Body of pancreas (tissue), 4 donors: ENCODE measurements around the gene NBEA. TPM values are rescaled to one million over a fixed set of nuclear protein-coding genes. Genes with fewer than 3 reads are reported as not detected.

ENCODE experiments used
- ATAC-seq: fragments of 150-250 bp; one replicate; pipeline ENCODE4 v1.9.1; 2016
- DNase-seq, 4 donors: peaks; one replicate each; pipeline ENCODE4 v3.0.0-alpha.2; 2019
- H3K27ac ChIP-seq, 4 donors: fragments of 200-600 bp; sonication (generic); 1 replicate in 3 of 4; 2 replicates in 1 of 4; pipeline versions ENCODE4 v1.5.1 to v1.6.1; 2016 to 2019; ENCODE audit warnings: mild to moderate bottlenecking in 1 of 4, mixed read lengths in 1 of 4, moderate library complexity in 1 of 4
- H3K27me3 ChIP-seq, 2 donors: fragments of 200-600 bp; sonication (generic); one replicate each; pipeline ENCODE4 v1.6.0; 2016; ENCODE audit warnings: mild to moderate bottlenecking in 1 of 2
- H3K36me3 ChIP-seq, 2 donors: fragments of 200-600 bp; sonication (generic); replicated peaks in 1 of 2; 2 replicates each; pipeline ENCODE4 v1.5.1; 2016; ENCODE audit warnings: low read depth in 2 of 2; ENCODE audit not compliant: insufficient read depth in 1 of 2
- H3K4me1 ChIP-seq: fragments of 200-600 bp; sonication (generic); one replicate; pipeline ENCODE4 v1.6.0; 2016
- H3K4me3 ChIP-seq, 2 donors: fragments of 200-600 bp; sonication (generic); 1 replicate in 1 of 2; 2 replicates in 1 of 2; pipeline ENCODE4 v1.5.1; 2016 to 2019
- H3K9me3 ChIP-seq, 3 donors: fragments of 200-600 bp; sonication (generic); 1 replicate in 2 of 3; 2 replicates in 1 of 3; pipeline ENCODE4 v1.5.1; 2016
- CTCF ChIP-seq, 7 experiments: fragments of 450-650 bp in 4 of 7; fragments of 200-600 bp in 3 of 7; sonication (generic) in 3 of 7; IDR thresholded peaks; one replicate each; pipeline ENCODE4 v1.5.1; 2016 to 2019; ENCODE audit warnings: antibody characterized with exemption in 7 of 7
- POLR2A ChIP-seq, 3 donors: fragments of 450-650 bp; IDR thresholded peaks; one replicate each; pipeline ENCODE4 v1.6.1; 2016; ENCODE audit warnings: antibody characterized with exemption in 3 of 3, mild to moderate bottlenecking in 2 of 3
- WGBS, 2 donors: methylation state at CpG; one replicate each; pipeline ENCODE4 v1.1.5; 2017; 5-methylcytosine and 5-hydroxymethylcytosine counted together
- intact Hi-C: fragments of 100-400 bp; cut with DNase I; formaldehyde crosslinking; loops from one replicate; pipeline ENCODE4 v1.15.1; 2023
- total RNA-seq, 2 donors: library from RNA; depleted of rRNA; stranded (reverse); fragments of >200 nt; gene quantifications; one replicate each; pipeline ENCODE4 v1.1.0, GENCODE V29; 2016

NBEA gene
- total RNA-seq, 2 donors from 2014 or later: 9.6 to 19.1 TPM

- no peak for TF ChIP-seq POLR2A (IDR thresholded peaks at IDR 0.05)
- H3K9me3 ChIP-seq: no peaks in the 10 kb centered on the region
- H3K4me1 ChIP-seq: no peaks in the 10 kb centered on the region
- no peaks in the 10 kb centered on the region for H3K36me3 ChIP-seq
- 67 to 80% methylated on average over 35 of the region's 35 CpGs for WGBS, 2 donors
- no peak within 1 kb of the TSS for H3K27ac ChIP-seq
- ATAC-seq: no peak
- intact Hi-C loops: no loop called here
- DNase-seq: no peak
- H3K27me3 ChIP-seq: no peaks in the 10 kb centered on the region
- H3K4me3 ChIP-seq: no peak within 1 kb of the TSS
Measured at GRCh38 chr13:35475960-35476943, 534.2 kb downstream of the NBEA start, which contains the start of gene MAB21L1. Gene MAB21L1, minus strand, starts transcription at chr13:35476689. Its CDS starts 551 bp downstream, at chr13:35476138.

GRCh38 chr13:35477386-35477946, 535.4 kb downstream of the NBEA start:
- WGBS, 2 donors: 71 to 87% methylated on average over 5 of the region's 5 CpGs
- intact Hi-C loops: no loop called here
- Histone ChIP-seq H3K9me3 (no peaks in the 10 kb centered on the region), H3K36me3 (no peaks in the 10 kb centered on the region), H3K4me1 (no peaks in the 10 kb centered on the region), H3K27ac (no peak overlapping the region), H3K27me3 (no peaks in the 10 kb centered on the region), H3K4me3 (no peak overlapping the region)
- no peak for ATAC-seq
- no peak for DNase-seq
- TF ChIP-seq POLR2A (IDR thresholded peaks at IDR 0.05): no peak

GRCh38 chr13:35478271-35479037, 536.4 kb downstream of the NBEA start:
- intact Hi-C loops: no loop called here
- ATAC-seq (no peak), DNase-seq (no peak)
- Histone ChIP-seq H3K4me1 (no peaks in the 10 kb centered on the region), H3K27me3 (no peaks in the 10 kb centered on the region), H3K9me3 (no peaks in the 10 kb centered on the region), H3K36me3 (no peaks in the 10 kb centered on the region), H3K27ac (no peak overlapping the region), H3K4me3 (no peak overlapping the region)
- TF ChIP-seq CTCF (IDR thresholded peaks at IDR 0.05) (no peak), POLR2A (IDR thresholded peaks at IDR 0.05) (no peak)
- WGBS, 2 donors: 61 to 78% methylated on average over 43 to 48 of the region's 51 CpGs

GRCh38 chr13:35479038-35479492, 537.0 kb downstream of the NBEA start:
- H3K27me3 ChIP-seq: no peaks in the 10 kb centered on the region

GRCh38 chr13:35479706-35480105, 537.6 kb downstream of the NBEA start:
- 82 to 86% methylated on average over 1 of the region's 1 CpG for WGBS, 2 donors
- H3K4me3 ChIP-seq: no peak overlapping the region
- TF ChIP-seq CTCF (IDR thresholded peaks at IDR 0.05) (no peak), POLR2A (IDR thresholded peaks at IDR 0.05) (no peak)
- DNase-seq (no peak), ATAC-seq (no peak)
- no peaks in the 10 kb centered on the region for H3K4me1 ChIP-seq
- H3K27me3 ChIP-seq: no peaks in the 10 kb centered on the region
- no peaks in the 10 kb centered on the region for H3K9me3 ChIP-seq
- H3K36me3 ChIP-seq: no peaks in the 10 kb centered on the region
- intact Hi-C loops: no loop called here
- H3K27ac ChIP-seq: no peak overlapping the region

More at GRCh38 chr13:35479038-35479492, 537.0 kb downstream of the NBEA start:
- TF ChIP-seq CTCF (IDR thresholded peaks at IDR 0.05): no peak
- TF ChIP-seq POLR2A (IDR thresholded peaks at IDR 0.05): no peak
- intact Hi-C loops: no loop called here
- ATAC-seq (no peak), DNase-seq (no peak)
- H3K27ac ChIP-seq: no peak overlapping the region
- 73 to 89% methylated on average over 14 of the region's 14 CpGs for WGBS, 2 donors
- H3K36me3 ChIP-seq: no peaks in the 10 kb centered on the region
- no peaks in the 10 kb centered on the region for H3K4me1 ChIP-seq
- no peaks in the 10 kb centered on the region for H3K9me3 ChIP-seq
- no peak overlapping the region for H3K4me3 ChIP-seq
